Measurements from ENCODE around the gene GFOD2.

GFOD2 gene

DNA sequence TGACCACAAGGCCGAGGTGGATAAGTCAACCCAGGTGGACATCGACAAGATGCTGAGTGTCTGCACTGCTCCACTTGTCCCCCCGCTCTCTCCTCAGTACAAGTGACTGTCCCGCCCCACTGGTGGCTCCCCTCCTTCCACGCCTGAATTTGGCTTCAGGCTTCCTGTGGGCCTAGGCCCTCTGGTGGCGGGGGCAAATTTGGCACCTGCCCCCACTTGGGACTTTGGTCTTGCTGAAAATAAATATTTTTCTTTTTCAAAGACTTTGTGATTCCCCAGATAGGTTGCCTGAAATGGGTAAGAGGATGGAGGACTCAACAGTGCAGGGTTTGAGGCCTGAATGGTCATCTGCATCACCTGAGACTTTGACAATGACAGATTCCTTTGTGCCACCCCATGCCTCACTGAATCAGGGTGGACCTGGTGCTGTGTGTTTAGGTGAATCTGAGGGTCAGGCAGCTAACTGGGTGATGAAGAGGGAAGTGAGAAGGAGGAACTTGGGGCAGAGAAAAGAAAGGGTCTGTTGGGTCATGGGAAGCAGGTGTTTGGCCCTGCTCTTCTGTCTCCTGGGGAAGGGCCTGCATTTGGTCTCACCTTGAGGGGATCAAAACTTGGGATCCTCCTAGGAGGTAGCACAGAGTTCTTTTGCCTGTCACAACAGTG is 50.5 kb downstream of the GFOD2 start:
- DNase-seq = peak; percentile 32

DNA sequence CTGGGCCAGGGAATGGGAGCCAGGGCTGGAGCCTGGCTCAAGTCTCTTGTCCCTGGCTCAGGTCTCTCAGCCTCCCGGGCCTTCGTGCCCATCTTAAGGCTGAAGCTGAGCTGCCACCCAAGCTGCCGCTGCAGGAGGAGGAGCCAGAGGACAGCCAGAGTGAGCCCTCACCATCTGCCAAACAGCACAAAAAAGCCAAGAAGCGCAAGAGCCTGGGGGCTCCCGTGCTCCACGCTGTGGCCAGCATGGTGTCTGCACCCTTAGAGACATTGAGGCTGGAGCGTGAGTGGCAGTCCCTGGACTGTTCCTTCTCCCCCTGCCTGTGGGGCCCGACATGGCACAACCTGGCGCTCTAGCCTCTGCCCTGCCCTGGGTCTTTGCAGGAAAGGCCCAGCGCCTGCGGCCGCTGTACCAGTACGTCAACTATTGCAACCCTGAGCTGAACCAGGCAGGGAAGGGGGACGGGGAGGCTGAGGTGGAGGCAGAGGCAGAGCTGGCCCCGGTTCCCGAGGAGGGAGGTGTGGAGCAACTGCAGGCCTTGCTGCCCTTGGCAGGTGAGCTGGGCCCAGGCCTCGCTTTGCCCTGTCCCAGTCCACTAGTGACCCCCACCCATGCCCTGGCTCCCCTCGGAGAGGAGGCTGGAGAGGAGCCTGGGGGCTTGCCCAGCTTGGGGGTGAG is 51.2 kb downstream of the GFOD2 start:
- peak; percentile 88 for DNase-seq

DNA sequence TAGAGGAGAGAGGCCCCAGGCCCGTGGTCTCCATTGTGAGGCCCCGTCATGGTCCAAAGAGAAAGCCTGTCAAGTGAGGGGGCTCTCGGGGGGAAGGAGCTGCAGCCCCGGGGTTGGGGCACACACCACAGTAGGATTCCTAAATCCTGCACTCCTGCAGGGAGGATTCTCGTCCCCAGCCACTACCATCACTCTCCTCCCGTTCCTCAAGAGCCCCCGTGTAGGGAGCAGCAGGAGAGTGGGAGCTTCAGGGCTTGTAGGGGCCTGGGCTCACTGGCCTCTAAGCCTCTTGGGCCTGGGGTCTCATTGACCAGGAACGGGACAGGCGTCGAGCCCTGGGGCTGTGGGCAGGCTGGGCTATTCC is 51.7 kb downstream of the GFOD2 start:
- DNase-seq = no peak

DNA sequence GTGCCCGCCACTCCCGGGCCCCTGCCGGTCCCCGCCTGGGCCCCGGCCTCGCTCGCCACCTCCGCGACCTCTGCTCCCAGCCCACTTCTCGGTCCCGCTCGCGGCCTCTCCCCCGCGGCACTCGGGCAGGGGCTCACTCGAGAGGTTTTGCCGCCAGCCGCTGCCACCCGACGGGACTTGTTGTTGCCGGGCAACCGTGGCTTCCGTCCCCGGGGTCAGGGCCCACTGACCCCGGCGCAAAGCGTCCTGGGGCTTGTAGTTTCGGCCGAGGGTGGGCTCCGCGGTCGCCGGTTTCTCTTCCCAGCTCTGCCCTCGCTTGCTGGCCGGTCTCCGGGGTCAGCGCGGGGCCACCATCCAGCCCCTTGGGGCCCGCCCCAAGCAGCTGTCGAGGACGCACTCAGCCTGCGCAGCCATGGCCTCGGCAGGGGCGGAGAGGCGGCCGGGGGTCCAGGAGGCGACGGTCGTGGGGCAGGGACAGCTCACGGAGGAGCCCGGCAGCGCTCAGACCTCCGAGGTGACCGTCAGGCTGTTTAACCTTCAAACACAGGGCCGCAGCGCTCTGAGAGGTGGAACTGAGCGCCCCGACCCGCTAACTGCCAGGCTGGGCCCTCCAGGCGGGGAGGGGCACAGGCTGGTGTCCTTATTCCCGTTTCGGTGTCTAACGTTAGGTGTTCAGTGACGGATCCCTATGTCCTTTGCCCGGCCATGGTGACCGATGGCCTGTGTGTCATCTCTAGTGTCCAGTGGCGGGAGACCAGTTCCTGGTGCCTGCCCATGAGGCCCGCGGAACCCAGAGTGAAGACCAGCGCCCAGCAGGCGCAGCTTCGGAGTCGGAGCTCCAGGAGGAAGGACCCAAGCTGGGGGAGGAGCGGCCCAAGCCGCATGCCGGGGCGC is 52.3 kb downstream of the GFOD2 start, which contains the start of the genes C16orf86 and ENKD1:
TSS of gene C16orf86 (plus strand) at position 256 of the 894 bp plus-strand sequence. CDS start at position 413, 157 bp downstream.
TSS of gene ENKD1 (minus strand) at position 192 of the 894 bp plus-strand sequence. CDS start 308 bp downstream, outside the sequence.
- peak; percentile 87 for DNase-seq

DNA sequence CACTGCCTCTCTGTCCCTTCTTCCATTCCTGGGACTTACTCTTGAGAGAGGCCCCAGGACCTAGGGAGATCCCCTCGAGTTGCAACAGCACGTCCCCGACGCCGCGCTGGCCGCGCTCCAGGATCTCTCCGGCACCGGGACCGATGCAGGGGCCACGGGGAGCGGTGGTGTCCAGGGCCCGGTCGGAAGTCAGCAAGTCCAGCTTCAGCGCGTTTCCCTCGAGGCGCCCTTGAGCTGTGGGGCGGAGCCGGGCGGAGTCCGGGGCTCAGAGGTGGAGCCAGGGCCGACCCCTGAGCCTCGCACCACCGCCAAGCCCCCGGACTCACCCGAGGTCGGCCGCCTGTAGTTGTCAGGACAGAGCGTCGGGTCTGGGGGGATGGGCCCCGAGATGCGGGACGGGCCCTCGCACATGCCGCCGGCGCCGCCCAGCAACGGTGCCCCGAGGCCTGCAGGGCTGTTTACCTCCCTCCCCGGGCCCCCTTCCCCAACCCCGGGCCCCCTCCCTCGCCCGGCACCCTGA is 53.0 kb downstream of the GFOD2 start:
- DNase-seq = no peak

DNA sequence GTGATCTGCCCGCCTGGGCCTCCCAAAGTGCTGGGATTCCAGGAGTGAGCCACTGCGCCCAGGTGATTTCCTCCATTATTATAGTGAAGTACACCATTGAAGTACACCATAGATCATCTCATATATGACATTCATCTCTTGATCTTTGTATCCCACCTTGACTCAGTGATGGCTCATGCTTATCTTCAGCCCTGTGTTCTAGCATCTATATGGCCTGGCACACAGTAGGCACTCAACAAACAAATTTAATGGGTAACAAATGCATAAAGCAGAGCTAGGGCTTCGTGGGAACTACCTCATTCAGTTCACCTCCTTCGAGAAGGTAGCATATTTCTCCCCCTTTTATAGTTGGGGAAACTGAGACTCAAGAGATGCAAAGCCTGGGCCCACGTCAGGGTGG is 53.5 kb downstream of the GFOD2 start:
- DNase-seq = no peak

DNA sequence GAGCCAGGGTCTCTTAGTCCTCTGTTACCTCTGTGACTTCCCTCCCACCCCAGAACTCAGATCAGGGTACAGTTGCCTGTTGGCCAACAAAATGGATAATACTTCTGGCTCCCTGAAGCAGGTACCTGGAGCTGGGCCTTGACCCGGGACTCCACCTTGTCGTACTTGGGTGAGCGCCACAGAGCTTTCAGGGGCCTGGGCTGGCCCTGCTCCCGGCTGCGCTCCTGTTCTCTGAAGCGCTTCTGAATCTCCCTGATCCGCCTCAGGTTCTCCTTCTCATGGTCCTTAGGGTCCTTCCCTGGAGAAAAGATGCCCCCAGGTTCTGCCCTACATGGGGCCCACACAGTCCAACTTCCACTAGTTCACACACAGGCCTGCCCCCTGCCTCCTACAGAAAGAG is 54.2 kb downstream of the GFOD2 start:
- no peak for DNase-seq

DNA sequence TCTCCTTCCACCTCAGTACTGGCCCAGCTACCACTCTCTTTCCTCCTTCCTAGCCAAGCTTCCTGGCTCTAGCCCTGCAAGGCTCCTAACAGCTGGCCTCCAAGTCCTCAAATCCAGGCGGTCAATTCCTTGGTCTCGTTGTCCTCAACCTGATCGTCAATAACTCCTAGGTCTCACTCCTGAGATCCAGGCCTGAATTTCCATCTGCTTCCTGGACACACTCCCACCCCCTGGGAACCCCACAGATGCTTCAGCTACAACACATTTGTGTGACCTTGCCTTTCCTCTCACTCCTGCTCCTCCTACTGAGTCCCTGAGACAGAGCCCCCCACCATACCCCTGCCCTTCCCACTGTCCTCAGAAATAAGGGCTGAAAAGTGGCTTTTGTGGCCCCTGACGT is 54.9 kb downstream of the GFOD2 start:
- no peak for DNase-seq

DNA sequence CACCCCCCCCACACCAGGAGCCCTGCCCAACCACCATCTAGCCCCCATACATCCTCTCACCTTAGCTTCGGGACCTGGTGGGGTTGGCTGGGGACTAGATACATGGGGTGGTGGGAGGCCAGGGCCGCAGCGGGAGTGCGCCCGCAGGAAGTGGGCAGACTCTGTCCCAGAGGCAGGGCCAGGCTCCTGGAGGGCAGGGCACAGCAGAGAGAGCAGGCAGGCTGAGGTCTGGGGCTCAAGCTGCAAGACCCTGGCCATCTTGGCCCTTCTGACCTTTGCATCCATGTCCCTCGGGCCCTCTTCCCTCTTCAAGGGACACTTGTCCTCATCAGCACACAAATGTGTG is 55.3 kb downstream of the GFOD2 start:
- no peak for DNase-seq

DNA sequence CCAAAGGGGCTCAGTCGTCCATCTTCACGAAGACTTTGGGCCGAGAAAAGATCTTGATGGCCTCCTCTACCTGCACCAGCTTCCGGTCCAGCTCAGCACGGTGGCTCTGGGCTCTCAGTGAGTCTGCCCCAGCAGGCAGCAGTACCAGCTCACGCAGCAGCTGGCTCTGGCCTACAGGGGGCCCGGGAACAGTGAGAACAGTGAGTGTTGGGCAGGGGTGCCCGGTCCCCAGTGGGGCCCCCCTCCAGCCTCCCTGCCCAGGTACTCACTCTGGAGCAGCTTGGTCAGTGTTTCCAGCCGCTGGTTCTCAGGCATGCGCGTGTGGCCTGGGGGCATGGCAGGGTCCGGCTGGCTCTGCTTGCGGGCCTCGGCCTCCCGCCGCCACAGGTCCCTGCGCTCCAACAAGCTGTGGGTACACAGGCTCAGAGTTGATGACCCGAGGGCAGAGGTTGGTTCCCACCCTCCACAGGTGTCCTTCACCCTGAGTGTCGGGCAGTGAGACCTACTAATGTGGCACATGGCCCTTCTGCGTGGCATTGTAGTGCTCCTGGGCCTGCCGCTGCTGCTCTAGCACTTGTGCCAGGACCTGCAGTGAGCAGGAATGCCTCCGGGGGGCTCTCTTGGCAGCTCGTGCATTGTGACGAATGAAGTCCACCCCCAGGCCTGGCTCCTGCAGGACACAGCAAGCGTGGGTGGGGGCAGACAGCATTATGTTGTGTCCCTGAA is 55.8 kb downstream of the GFOD2 start:
- peak; percentile 35 for DNase-seq

DNA sequence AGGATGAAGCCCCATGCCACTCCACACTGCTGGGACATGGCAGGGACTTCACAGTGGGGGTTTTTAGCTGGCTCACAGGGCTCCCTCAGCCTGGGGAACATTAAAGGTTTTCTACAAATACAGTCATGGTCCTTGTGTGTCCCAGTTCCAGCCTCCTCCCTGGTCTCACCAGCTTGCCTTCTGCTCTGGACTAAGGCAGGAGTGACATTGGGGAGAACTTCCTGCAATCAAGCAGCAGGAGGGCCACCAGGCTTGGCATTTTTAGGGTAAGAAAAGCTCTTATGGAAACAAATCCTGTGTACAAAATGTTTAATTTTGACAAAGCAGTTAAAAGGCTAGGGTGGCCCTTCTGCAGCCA is 56.5 kb downstream of the GFOD2 start:
- DNase-seq = no peak

DNA sequence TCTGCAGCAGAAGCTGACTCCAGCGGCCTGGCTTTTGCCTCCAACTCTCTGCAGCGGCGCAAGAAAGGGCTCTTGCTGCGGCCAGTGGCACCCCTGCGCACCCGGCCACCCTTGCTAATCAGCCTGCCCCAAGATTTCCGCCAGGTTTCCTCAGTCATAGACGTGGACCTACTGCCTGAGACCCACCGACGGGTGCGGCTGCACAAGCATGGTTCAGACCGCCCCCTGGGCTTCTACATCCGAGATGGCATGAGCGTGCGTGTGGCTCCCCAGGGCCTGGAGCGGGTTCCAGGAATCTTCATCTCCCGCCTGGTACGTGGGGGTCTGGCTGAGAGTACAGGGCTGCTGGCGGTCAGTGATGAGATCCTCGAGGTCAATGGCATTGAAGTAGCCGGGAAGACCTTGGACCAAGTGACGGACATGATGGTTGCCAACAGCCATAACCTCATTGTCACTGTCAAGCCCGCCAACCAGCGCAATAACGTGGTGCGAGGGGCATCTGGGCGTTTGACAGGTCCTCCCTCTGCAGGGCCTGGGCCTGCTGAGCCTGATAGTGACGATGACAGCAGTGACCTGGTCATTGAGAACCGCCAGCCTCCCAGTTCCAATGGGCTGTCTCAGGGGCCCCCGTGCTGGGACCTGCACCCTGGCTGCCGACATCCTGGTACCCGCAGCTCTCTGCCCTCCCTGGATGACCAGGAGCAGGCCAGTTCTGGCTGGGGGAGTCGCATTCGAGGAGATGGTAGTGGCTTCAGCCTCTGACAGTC is 57.0 kb downstream of the GFOD2 start:
- DNase-seq = no peak

DNA sequence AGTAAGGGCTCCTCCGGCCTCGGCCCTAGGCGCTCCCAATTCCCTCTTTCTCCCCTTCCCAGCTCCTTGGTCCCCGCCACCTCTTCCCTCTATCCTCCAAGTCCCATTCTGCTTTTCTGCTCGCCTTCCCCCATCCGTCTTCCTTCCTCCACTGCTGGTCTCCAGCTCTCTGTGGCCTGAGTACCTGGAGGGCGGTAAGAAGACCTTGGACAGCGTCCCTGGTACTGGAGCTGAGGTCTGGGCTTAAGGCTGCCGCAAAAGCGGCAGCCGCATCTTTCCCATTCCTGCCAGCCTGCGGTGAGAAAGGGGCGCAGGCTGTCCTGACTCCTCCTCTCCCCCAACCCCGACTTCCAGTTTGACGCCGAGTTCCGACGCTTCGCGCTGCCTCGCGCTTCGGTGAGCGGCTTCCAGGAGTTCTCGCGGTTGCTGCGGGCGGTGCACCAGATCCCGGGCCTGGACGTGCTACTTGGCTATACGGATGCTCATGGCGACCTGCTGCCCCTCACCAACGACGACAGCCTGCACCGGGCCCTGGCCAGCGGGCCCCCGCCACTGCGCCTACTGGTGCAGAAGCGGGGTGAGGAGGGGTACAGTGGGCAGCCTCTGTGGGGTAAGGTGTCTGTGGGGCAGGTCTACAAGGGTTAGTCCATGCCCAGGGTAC is 57.9 kb downstream of the GFOD2 start:
- DNase-seq = no peak

DNA sequence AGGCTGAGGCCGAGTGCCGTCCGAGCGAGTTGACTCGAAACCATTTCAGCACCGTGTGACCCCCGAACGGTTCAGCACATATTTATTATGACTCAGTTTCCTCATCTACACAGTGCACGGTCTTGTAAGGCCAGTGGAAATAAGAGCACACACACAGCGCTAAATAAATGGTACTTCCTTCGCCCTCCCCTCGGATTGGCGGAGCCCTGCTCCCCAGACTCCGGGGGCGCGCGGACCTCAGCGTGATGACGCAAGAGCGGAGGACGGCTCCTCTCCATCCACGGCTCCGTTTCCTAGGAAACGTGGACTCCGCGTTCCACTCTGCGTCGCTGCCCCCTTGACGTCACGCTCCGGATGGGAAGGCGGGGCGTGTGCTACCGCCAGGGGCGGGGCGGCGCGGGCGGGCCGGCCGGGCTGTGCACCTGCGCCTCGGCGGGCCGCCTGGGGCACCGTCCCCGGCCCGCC is 58.5 kb downstream of the GFOD2 start, which contains the start of gene PARD6A:
TSS of gene PARD6A (plus strand) at position 397 of the 465 bp plus-strand sequence. CDS start 79 bp downstream, outside the sequence.
- peak; percentile 98 for DNase-seq

DNA sequence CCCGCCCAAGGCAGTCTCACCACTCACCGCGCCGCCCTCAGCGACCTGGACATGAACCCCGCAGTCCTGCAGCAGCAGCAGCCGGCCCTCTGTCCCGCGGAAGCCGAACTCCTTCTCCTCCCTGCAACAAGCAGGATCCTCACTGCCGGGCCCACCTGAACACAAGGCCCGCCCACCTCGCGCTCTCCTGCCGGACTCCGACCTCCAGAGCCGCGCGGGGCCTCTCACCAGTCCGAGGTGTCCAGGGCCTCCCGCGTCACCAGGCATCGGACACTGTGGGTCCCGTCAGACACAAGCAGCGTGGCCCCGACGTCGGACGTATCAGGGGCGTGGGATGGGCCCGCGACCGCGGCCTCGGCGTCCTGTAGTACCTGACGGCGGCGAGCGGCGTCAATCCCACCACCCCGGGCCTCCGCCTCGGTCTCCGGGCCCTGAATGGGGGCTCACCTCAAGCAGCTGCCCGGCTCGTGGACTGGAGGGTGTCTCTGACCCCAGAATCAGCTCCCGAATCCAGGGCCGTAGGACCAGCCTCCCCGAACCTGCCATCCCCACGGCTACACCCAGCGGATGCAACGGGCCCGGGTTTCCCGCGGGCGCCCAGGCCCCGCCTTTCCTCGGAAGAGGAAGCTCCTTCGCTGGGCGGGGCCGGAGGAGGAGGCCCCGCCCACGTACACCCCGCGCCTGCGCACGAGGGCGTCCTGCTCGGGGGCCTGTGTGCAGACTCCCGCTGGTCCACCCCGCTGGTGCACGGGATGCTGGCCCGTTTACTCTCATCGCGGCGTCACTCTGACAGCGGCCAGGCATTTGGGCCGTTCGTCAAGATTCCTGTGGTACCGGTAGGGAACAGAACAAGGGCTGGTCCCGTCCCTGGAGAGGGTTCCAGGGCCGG is 59.2 kb downstream of the GFOD2 start, which contains the start of gene ACD:
TSS of gene ACD (minus strand) at position 586 of the 889 bp plus-strand sequence. CDS start at position 546, 40 bp downstream.
- DNase-seq = peak; percentile 94

DNA sequence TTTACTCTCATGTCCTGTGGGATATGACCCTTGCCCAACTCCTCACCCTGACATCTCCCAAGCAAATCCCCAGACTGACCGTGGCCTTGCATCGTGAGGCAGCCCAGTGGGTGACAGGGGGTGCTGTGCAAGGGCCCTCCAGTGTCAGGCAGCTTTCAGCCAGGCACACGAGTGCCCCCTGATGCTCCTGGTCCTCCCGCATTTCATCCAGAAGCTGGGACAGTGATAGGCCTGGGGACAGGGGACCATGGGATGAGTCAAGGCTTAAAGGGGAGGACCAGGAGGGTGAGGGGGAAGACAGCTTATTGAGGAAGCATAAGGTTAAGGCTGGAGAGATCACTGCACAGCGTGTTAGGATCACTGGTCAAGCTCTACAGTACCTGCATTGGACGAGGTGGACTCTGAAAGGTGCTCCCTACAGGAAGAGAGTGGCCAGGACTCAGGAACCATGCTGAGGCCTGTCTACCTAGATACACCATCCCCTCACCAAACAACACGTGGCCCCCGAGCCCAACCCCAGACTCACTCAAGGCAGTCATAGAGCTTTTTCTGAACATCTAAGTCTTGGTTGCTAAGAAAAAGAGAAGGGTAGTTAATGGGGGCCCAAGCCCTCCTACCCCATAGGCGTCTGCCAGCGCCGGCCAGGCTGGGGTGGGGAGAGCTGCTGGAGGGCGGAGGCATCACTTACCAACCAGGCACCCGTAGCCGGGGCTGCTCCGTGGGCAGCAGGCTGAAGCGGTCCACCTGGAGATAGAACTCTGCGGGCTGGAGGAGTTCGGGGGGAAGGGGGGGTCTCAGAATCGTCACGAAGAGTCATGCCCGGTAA is 60.1 kb downstream of the GFOD2 start:
- DNase-seq = no peak

DNA sequence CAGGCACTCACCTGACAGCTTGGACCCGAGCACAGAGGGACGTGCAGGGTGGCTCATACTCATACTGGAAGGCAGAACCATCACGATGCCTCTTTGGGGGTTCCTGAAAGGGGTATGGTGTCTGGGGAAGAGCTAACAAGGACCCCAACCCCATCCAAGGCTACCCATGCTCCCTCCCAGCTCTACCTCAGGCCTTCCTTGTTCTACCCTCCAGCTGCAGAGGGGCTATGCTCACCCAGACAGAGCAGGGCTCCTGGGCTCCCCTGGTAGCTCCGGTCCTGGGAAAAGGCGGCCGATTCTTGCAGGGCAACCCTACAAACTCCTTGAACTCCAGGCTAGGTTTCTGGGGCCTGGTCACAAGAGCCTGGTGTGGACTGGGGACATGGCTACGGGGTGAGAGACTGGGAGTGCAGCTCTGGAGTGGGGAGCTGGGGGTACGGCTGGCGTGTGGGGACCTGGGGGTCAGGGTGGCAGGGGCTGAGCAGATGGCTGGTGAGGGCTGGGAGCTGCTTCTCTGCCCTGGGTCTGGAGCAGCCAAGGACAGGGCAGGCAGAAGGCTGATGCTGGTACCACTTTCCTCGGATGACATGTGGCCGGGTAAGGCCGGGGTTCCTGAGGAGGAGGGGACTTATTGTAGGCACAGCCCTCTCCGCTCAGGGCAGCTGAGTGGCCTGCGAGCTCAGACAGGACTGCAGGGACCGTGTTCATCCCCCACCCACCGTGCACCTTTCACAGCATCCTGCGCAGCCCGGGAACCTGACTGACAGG is 61.2 kb downstream of the GFOD2 start:
- DNase-seq = no peak

DNA sequence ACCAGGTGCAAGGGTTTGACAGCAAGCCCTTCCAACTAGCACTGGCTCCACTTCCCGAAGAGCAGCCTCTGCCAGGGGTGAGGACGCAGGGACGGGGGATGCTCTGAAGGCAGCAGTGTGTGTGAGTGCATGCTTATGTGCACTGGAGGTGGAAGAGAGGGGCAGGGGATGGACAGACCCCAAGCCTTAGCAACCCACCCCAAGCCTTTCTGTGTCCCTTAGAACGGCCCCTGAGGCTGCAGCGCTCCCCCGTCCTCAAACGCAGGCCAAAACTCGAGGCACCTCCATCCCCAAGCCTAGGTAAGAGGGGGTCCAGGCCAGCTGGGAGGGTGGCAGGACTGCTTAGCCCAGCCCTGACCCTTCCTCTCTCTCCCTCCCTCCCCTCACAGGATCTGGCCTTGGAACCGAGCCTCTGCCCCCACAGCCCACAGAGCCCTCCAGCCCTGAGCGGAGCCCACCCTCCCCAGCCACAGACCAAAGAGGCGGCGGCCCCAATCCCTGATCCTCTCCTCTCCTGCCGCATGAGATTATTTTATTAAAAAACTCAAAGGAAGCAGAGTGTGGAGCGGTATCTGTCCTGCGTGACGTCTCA is 62.0 kb downstream of the GFOD2 start:
- DNase-seq = no peak
